HepG2 (cell line): ENCODE measurements around the gene SERPINB6. TPM values are rescaled to one million over a fixed set of nuclear protein-coding genes. Genes with fewer than 3 reads are reported as not detected.

ENCODE experiments used
- ATAC-seq: fragments of 200-7000 bp; cut with Tn5 transposase; 3 replicates; pipeline ENCODE4 v1.9.1; 2020; ENCODE audit warnings: mild to moderate bottlenecking, moderate library complexity
- BruUV-seq: library from RNA; stranded (reverse); fragments of 400-500 nt; replicated peaks from 2 replicates; lab custom pipeline; 2021; lab: Mats Ljungman, UMichigan
- CTCF ChIA-PET: fragments of 300-600 bp; formaldehyde crosslinking; extraction: SDS; loops from one replicate; lab custom pipeline; 2021; ENCODE audit warnings: low total read pairs, inconsistent platforms, low intra/inter-chr PET ratio; lab: Yijun Ruan, JAX
- POLR2A ChIA-PET: fragments of 350-600 bp; sonication (Branson Sonifier 250); formaldehyde crosslinking; loops from one replicate; lab custom pipeline; 2020; ENCODE audit warnings: antibody characterized with exemption, inconsistent platforms; lab: Yijun Ruan, JAX
- DNase-seq: peaks from one replicate; pipeline ENCODE4 v3.0.0-alpha.2; 2015; ENCODE audit warnings: low spot score
- FAIRE-seq: peaks from 3 replicates; lab custom pipeline; 2011; peaks lifted over from hg19 to GRCh38; lab: Jason Lieb, UNC
- H2AFZ ChIP-seq: one replicate; pipeline ENCODE4 v1.6.1; 2011; ENCODE audit warnings: low read length, inconsistent platforms
- H3K27ac ChIP-seq: fragments of 300-600 bp; 3 replicates; pipeline ENCODE4 v1.8.0; 2011; ENCODE audit warnings: mixed run types, mild to moderate bottlenecking, mixed read lengths, low read length, inconsistent platforms; ENCODE audit not compliant: insufficient read depth; ENCODE audit errors: extremely low read length
- H3K27me3 ChIP-seq, 2 experiments: fragments of 200-600 bp in 1 of 2; 2 replicates in 1 of 2; 3 replicates in 1 of 2; pipeline versions ENCODE4 v1.6.0 to v1.8.0; 2011; ENCODE audit warnings: low read length in 2 of 2, mild to moderate bottlenecking in 2 of 2, moderate library complexity in 2 of 2, inconsistent platforms in 1 of 2; ENCODE audit not compliant: insufficient read depth in 2 of 2, control insufficient read depth in 1 of 2
- H3K36me3 ChIP-seq, 2 experiments: fragments of 200-600 bp in 1 of 2; replicated peaks in 1 of 2; 2 replicates in 1 of 2; 3 replicates in 1 of 2; pipeline versions ENCODE4 v1.5.1 to v1.8.0; 2011; ENCODE audit warnings: low read length in 2 of 2, inconsistent platforms in 1 of 2; ENCODE audit not compliant: insufficient read depth in 2 of 2, control insufficient read depth in 1 of 2
- H3K4me1 ChIP-seq: 2 replicates; pipeline ENCODE4 v1.5.1; 2012; ENCODE audit warnings: low read length, inconsistent platforms; ENCODE audit not compliant: insufficient read depth
- H3K4me2 ChIP-seq: 2 replicates; pipeline ENCODE4 v1.6.0; 2011; ENCODE audit warnings: low read depth, low read length, inconsistent platforms
- H3K4me3 ChIP-seq, 3 experiments: fragments of 200-600 bp in 1 of 3; sonication (generic), shearing (Covaris generic) in 1 of 3; replicated peaks in 1 of 3; 2 replicates each; pipeline ENCODE4 v1.5.1; 2011 to 2016; ENCODE audit warnings: low read length in 3 of 3, inconsistent platforms in 2 of 3, low read depth in 2 of 3, mild to moderate bottlenecking in 2 of 3, control low read depth in 1 of 3, mixed read lengths in 1 of 3; ENCODE audit not compliant: insufficient read depth in 1 of 3
- H3K79me2 ChIP-seq: one replicate; pipeline ENCODE4 v1.6.1; 2011; ENCODE audit warnings: low read length, inconsistent platforms; ENCODE audit not compliant: insufficient read depth
- H3K9ac ChIP-seq: 2 replicates; pipeline ENCODE4 v1.6.0; 2011; ENCODE audit warnings: mild to moderate bottlenecking, low read depth, low read length, inconsistent platforms; ENCODE audit not compliant: insufficient read depth
- H3K9me3 ChIP-seq: 2 replicates; pipeline ENCODE4 v1.5.1; 2012; ENCODE audit warnings: mild to moderate bottlenecking, low read length
- H4K20me1 ChIP-seq: 2 replicates; pipeline ENCODE4 v1.6.0; 2011; ENCODE audit warnings: inconsistent platforms, mild to moderate bottlenecking, low read length, moderate library complexity; ENCODE audit not compliant: insufficient read depth
- ATF7 ChIP-seq, 2 experiments: fragments of 450-650 bp in 1 of 2; sonication (generic) in 1 of 2; formaldehyde crosslinking in 1 of 2; IDR thresholded peaks; 2 replicates each; pipeline versions ENCODE4 v1.4.0 to v1.6.1; 2016 to 2020; ENCODE audit warnings: antibody characterized with exemption in 1 of 2, mild to moderate bottlenecking in 1 of 2, missing genetic modification reagents in 1 of 2
- HINFP ChIP-seq: sonication (generic); formaldehyde crosslinking; IDR thresholded peaks from 2 replicates; pipeline ENCODE4 v1.4.0; 2020; ENCODE audit warnings: low read depth, mild to moderate bottlenecking, missing genetic modification reagents
- HNF1A ChIP-seq, 2 experiments: sonication (generic) in 1 of 2; formaldehyde crosslinking in 1 of 2; IDR thresholded peaks; 2 replicates each; pipeline versions ENCODE4 v1.4.0 to v1.6.1; 2016 to 2020; ENCODE audit warnings: borderline replicate concordance in 1 of 2, low read depth in 1 of 2, mild to moderate bottlenecking in 1 of 2, missing genetic modification reagents in 1 of 2
- MED13 ChIP-seq: sonication (generic); formaldehyde crosslinking; IDR thresholded peaks from 2 replicates; pipeline ENCODE4 v1.5.0; 2020; ENCODE audit warnings: missing genetic modification reagents
- NFE2 ChIP-seq: sonication (generic); formaldehyde crosslinking; IDR thresholded peaks from 2 replicates; pipeline ENCODE4 v1.4.0; 2020; ENCODE audit warnings: missing genetic modification reagents
- NKX3-1 ChIP-seq: sonication (generic); formaldehyde crosslinking; IDR thresholded peaks from 2 replicates; pipeline ENCODE4 v1.5.0; 2020; ENCODE audit warnings: missing genetic modification reagents
- PLSCR1 ChIP-seq: sonication (generic); formaldehyde crosslinking; IDR thresholded peaks from 2 replicates; pipeline ENCODE4 v1.5.0; 2020; ENCODE audit warnings: missing genetic modification reagents, mild to moderate bottlenecking, borderline replicate concordance
- SALL2 ChIP-seq: sonication (generic); formaldehyde crosslinking; IDR thresholded peaks from 2 replicates; pipeline ENCODE4 v1.8.1; 2023; ENCODE audit warnings: mild to moderate bottlenecking, missing genetic modification reagents, inconsistent platforms
- ZNF326 ChIP-seq: sonication (generic); formaldehyde crosslinking; IDR thresholded peaks from 2 replicates; pipeline ENCODE4 v1.4.0; 2020; ENCODE audit warnings: missing genetic modification reagents, borderline replicate concordance
- ZNF33B ChIP-seq: sonication (generic); formaldehyde crosslinking; IDR thresholded peaks from 2 replicates; pipeline ENCODE4 v1.5.1; 2020; ENCODE audit warnings: mild to moderate bottlenecking, missing genetic modification reagents
- ZNF44 ChIP-seq: sonication (generic); formaldehyde crosslinking; IDR thresholded peaks from 2 replicates; pipeline ENCODE4 v1.5.1; 2020; ENCODE audit warnings: mild to moderate bottlenecking, missing genetic modification reagents
- ZNF484 ChIP-seq: sonication (generic); formaldehyde crosslinking; IDR thresholded peaks from 2 replicates; pipeline ENCODE4 v1.5.1; 2020; ENCODE audit warnings: mild to moderate bottlenecking, low read depth, missing genetic modification reagents, borderline replicate concordance
- ZNF615 ChIP-seq: sonication (generic); formaldehyde crosslinking; IDR thresholded peaks from 2 replicates; pipeline ENCODE4 v1.5.0; 2020; ENCODE audit warnings: mild to moderate bottlenecking, missing genetic modification reagents, borderline replicate concordance
- ZNF644 ChIP-seq: IDR thresholded peaks from 2 replicates; pipeline ENCODE4 v1.6.1; 2016; ENCODE audit warnings: low read depth
- ZNF660 ChIP-seq: sonication (generic); formaldehyde crosslinking; IDR thresholded peaks from 2 replicates; pipeline ENCODE4 v1.5.1; 2020; ENCODE audit warnings: mild to moderate bottlenecking, low read depth, missing genetic modification reagents, borderline replicate concordance
- ZNF782 ChIP-seq: sonication (generic); formaldehyde crosslinking; IDR thresholded peaks from 2 replicates; pipeline ENCODE4 v1.4.0; 2020; ENCODE audit warnings: missing genetic modification reagents, mild to moderate bottlenecking, borderline replicate concordance
- ZNF891 ChIP-seq: sonication (generic); formaldehyde crosslinking; IDR thresholded peaks from 2 replicates; pipeline ENCODE4 v1.5.0; 2020; ENCODE audit warnings: mild to moderate bottlenecking, missing genetic modification reagents
- WGBS: methylation state at CpG from one replicate; pipeline ENCODE4 v1.1.6; 2017; ENCODE audit warnings: low lambda C conversion rate; 5-methylcytosine and 5-hydroxymethylcytosine counted together
- in situ Hi-C: cut with HindIII; loops from 2 replicates; pipeline ENCODE4 v1.10.0; 2017; ENCODE audit warnings: low pct_unique_long_range_greater_than_20kb; ENCODE audit not compliant: extremely low pct_ligation_motif_present
- intact Hi-C: fragments of 100-400 bp; cut with micrococcal nuclease; formaldehyde crosslinking; loops from one replicate; pipeline ENCODE4 v1.10.0; 2022; ENCODE audit not compliant: unreplicated experiment
- polyA plus RNA-seq, 8 experiments: library from polyadenylated mRNA; depleted of rRNA in 3 of 8; stranded (reverse) in 7 of 8; unstranded in 1 of 8; fragments of >200 nt; fragmentation: Illumina TruSeq in 4 of 8; extraction: Trizol in 4 of 8; gene quantifications; 2 replicates each; pipeline versions ENCODE4 v1.2.1 to v1.2.3, GENCODE V29; 2011 to 2016; ENCODE audit warnings: low read depth in 4 of 8, missing spikeins in 1 of 8, mixed read lengths in 1 of 8; ENCODE audit not compliant: insufficient read depth in 1 of 8
- total RNA-seq, 5 experiments: library from RNA; depleted of rRNA; stranded (reverse); fragments of >200 nt; fragmentation: Illumina TruSeq; extraction: Trizol; gene quantifications; 2 replicates each; pipeline ENCODE4 v1.2.3, GENCODE V29; 2016; ENCODE audit warnings: low read depth in 1 of 5

Gene SERPINB6
- total and polyA plus RNA-seq, 2 of the 13 experiments (the other 11 are each of a cell fraction or from before 2014, with no cell fraction given) = 38.2 to 61.3 TPM

GRCh38 chr6:2915150-2915549 is 56.2 kb downstream of the SERPINB6 start:
- Histone ChIP-seq H3K79me2 (no peaks in the 10 kb centered on the region), H3K4me1 (peaks cover 18% of the 10 kb centered on the region), H3K27me3 (peaks cover 0 to 39% of the 10 kb centered on the region in 2 experiments; a peak in 4 of 5 replicates), H3K36me3 (no peaks in the 10 kb centered on the region), H3K9ac (no peak overlapping the region), H3K4me3 (no peak overlapping the region), H3K4me2 (no peak overlapping the region), H4K20me1 (no peaks in the 10 kb centered on the region), H3K27ac (no peak overlapping the region), H3K9me3 (no peaks in the 10 kb centered on the region), H2AFZ (no peak overlapping the region)
- in situ Hi-C loops = no loop called here
- no peak for ATAC-seq
- intact Hi-C loops = no loop called here
- ChIA-PET CTCF (no interaction called here), POLR2A (no interaction called here)
- BruUV-seq = no TSS peak
- DNase-seq = no peak
- no peak for FAIRE-seq
- 47% methylated on average over 3 of the region's 3 CpGs for WGBS
- TF ChIP-seq SALL2 (no peak), NFE2 (no peak), MED13 (CRISPR knock-in tag) (no peak), PLSCR1 (CRISPR knock-in tag) (no peak), ZNF326 (CRISPR knock-in tag) (no peak), ZNF660 (CRISPR knock-in tag) (no peak), ATF7 (IDR thresholded peaks at IDR 0.05) (no peak), ATF7 (CRISPR knock-in tag; IDR thresholded peaks at IDR 0.05) (no peak), ZNF33B (no peak), HINFP (CRISPR knock-in tag) (no peak), ZNF891 (CRISPR knock-in tag) (no peak), ZNF615 (CRISPR knock-in tag) (no peak), NKX3-1 (no peak), HNF1A (IDR thresholded peaks at IDR 0.05; ENCODE audit: low read depth) (no peak), HNF1A (CRISPR knock-in tag; IDR thresholded peaks at IDR 0.05; ENCODE audit: borderline replicate concordance) (no peak), ZNF782 (CRISPR knock-in tag) (no peak), ZNF44 (CRISPR knock-in tag) (no peak), ZNF644 (no peak), ZNF484 (no peak)
